ENCODE data around the gene ANKS1A.

The ANKS1A gene

GRCh38 chr6:35108309-35108885 lies 219.3 kb downstream of the ANKS1A start:
- no peak overlapping the region for H3K9ac ChIP-seq
- H3K4me3 ChIP-seq (IDR thresholded peaks at IDR 0.05; ENCODE audit: insufficient read depth, low read depth, low read length): no peak overlapping the region
- no peak overlapping the region for H3K4me2 ChIP-seq
- H3K27ac ChIP-seq: peak overlapping the region; percentile 98; the same call in 1 of the 2 replicates
- H3K79me2 ChIP-seq (ENCODE audit: insufficient read depth, low read depth): no peaks in the 10 kb centered on the region
- TF ChIP-seq CTCF (conservative IDR thresholded peaks at IDR 0.05; ENCODE audit: low read depth, low read length): no peak
- H2AFZ ChIP-seq (ENCODE audit: low read depth): 0 out of 2 replicates have a peak overlapping the region, but pooled peaks have one; percentile 60
- H4K20me1 ChIP-seq (ENCODE audit: insufficient read depth): no peaks in the 10 kb centered on the region
- no peaks in the 10 kb centered on the region for H3K36me3 ChIP-seq (ENCODE audit: insufficient read depth)
- H3K27me3 ChIP-seq (ENCODE audit: insufficient read depth, low read depth): no peaks in the 10 kb centered on the region
- H3K4me1 ChIP-seq (ENCODE audit: low read depth, poor library complexity, severe bottlenecking): peaks cover 35% of the 10 kb centered on the region

DNA sequence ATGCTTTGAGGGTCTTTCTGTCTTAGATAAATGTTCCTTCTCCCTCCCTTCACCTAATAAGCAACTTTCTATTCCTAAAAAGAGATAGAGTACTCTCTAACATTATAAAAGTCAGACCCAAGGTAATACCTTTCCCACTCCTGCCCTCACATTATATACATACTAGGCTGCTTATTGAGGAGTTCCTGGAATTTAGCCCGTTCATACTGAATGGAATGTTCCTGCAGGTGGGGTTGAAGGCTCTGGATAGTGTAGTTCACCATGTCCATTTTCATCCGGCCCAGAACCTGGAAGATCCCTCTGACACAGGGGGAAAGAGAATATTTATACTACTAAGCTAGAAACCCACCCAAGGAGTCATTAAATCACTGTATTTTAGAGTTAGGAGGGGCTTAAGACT lies 231.7 kb downstream of the ANKS1A start:
- Histone ChIP-seq H3K79me2 (ENCODE audit: insufficient read depth, low read depth) (no peaks in the 10 kb centered on the region), H3K36me3 (ENCODE audit: insufficient read depth) (no peaks in the 10 kb centered on the region), H3K4me3 (IDR thresholded peaks at IDR 0.05; ENCODE audit: insufficient read depth, low read depth, low read length) (no peak overlapping the region), H3K27ac (no peak overlapping the region), H3K9ac (no peak overlapping the region), H2AFZ (ENCODE audit: low read depth) (no peak overlapping the region), H3K4me1 (ENCODE audit: low read depth, poor library complexity, severe bottlenecking) (peaks cover 9% of the 10 kb centered on the region), H4K20me1 (ENCODE audit: insufficient read depth) (no peaks in the 10 kb centered on the region), H3K4me2 (no peak overlapping the region), H3K27me3 (ENCODE audit: insufficient read depth, low read depth) (no peaks in the 10 kb centered on the region)
- no peak for TF ChIP-seq CTCF (conservative IDR thresholded peaks at IDR 0.05; ENCODE audit: low read depth, low read length)

- H3K27me3 ChIP-seq (ENCODE audit: insufficient read depth, low read depth): no peaks in the 10 kb centered on the region
- H3K4me2 ChIP-seq: no peak overlapping the region
- no peak overlapping the region for H2AFZ ChIP-seq (ENCODE audit: low read depth)
- no peak overlapping the region for H3K9ac ChIP-seq
- no peaks in the 10 kb centered on the region for H3K79me2 ChIP-seq (ENCODE audit: insufficient read depth, low read depth)
- no peaks in the 10 kb centered on the region for H3K36me3 ChIP-seq (ENCODE audit: insufficient read depth)
- no peak overlapping the region for H3K4me3 ChIP-seq (IDR thresholded peaks at IDR 0.05; ENCODE audit: insufficient read depth, low read depth, low read length)
- no peaks in the 10 kb centered on the region for H4K20me1 ChIP-seq (ENCODE audit: insufficient read depth)
- no peak for TF ChIP-seq CTCF (conservative IDR thresholded peaks at IDR 0.05; ENCODE audit: low read depth, low read length)
- H3K27ac ChIP-seq: no peak overlapping the region
- peaks cover 9% of the 10 kb centered on the region for H3K4me1 ChIP-seq (ENCODE audit: low read depth, poor library complexity, severe bottlenecking)
These were observed 235.3 kb downstream of the ANKS1A start for GRCh38 chr6:35124356-35124755.

GRCh38 chr6:35128042-35128441 lies 239.0 kb downstream of the ANKS1A start:
- no peaks in the 10 kb centered on the region for H3K36me3 ChIP-seq (ENCODE audit: insufficient read depth)
- no peaks in the 10 kb centered on the region for H3K4me1 ChIP-seq (ENCODE audit: low read depth, poor library complexity, severe bottlenecking)
- no peak overlapping the region for H2AFZ ChIP-seq (ENCODE audit: low read depth)
- TF ChIP-seq CTCF (conservative IDR thresholded peaks at IDR 0.05; ENCODE audit: low read depth, low read length): no peak
- no peak overlapping the region for H3K27ac ChIP-seq
- no peak overlapping the region for H3K4me2 ChIP-seq
- no peaks in the 10 kb centered on the region for H3K27me3 ChIP-seq (ENCODE audit: insufficient read depth, low read depth)
- H3K4me3 ChIP-seq (IDR thresholded peaks at IDR 0.05; ENCODE audit: insufficient read depth, low read depth, low read length): no peak overlapping the region
- no peaks in the 10 kb centered on the region for H3K79me2 ChIP-seq (ENCODE audit: insufficient read depth, low read depth)
- H3K9ac ChIP-seq: no peak overlapping the region
- no peaks in the 10 kb centered on the region for H4K20me1 ChIP-seq (ENCODE audit: insufficient read depth)

Data from KMS-11 (cell line).